GM23338 (cell line): ENCODE measurements around the gene SCAPER. TPM values are rescaled to one million over a fixed set of nuclear protein-coding genes. Genes with fewer than 3 reads are reported as not detected.

Source experiments
- ATAC-seq: fragments of 200-7000 bp; cut with Tn5 transposase; 3 replicates; pipeline ENCODE4 v1.9.1; 2020
- DNase-seq: peaks from one replicate; pipeline ENCODE4 v3.0.0-alpha.2; 2015; ENCODE audit warnings: low spot score
- H2AFZ ChIP-seq: fragments of 200-600 bp; sonication (generic); 2 replicates; pipeline ENCODE4 v1.8.0; 2016; ENCODE audit warnings: antibody characterized with exemption, mild to moderate bottlenecking, moderate library complexity
- H3F3A ChIP-seq: fragments of 200-600 bp; sonication (generic); replicated peaks from 2 replicates; pipeline ENCODE4 v1.8.0; 2017; ENCODE audit warnings: antibody characterized with exemption, mixed run types, low read depth
- H3K27ac ChIP-seq: fragments of 200-600 bp; sonication (generic); 2 replicates; pipeline ENCODE4 v1.6.1; 2016; ENCODE audit warnings: low read depth
- H3K27me3 ChIP-seq: fragments of 200-600 bp; sonication (generic); 2 replicates; pipeline ENCODE4 v1.8.0; 2016; ENCODE audit warnings: mild to moderate bottlenecking, mixed run types, moderate library complexity; ENCODE audit not compliant: insufficient read depth
- H3K36me3 ChIP-seq: fragments of 200-600 bp; sonication (generic); 2 replicates; pipeline ENCODE4 v1.8.0; 2016; ENCODE audit warnings: mild to moderate bottlenecking; ENCODE audit not compliant: insufficient read depth
- H3K4me1 ChIP-seq: fragments of 200-600 bp; sonication (generic); 2 replicates; pipeline ENCODE4 v1.8.0; 2016; ENCODE audit warnings: mild to moderate bottlenecking, moderate library complexity; ENCODE audit not compliant: insufficient read depth
- H3K4me2 ChIP-seq: fragments of 200-600 bp; sonication (generic); 2 replicates; pipeline ENCODE4 v1.7.1; 2017; ENCODE audit warnings: mixed run types
- H3K4me3 ChIP-seq: fragments of 200-600 bp; sonication (generic); 2 replicates; pipeline ENCODE4 v1.6.1; 2016; ENCODE audit warnings: mixed run types
- H3K79me2 ChIP-seq: fragments of 200-600 bp; sonication (generic); replicated peaks from 2 replicates; pipeline ENCODE4 v1.8.0; 2017; ENCODE audit warnings: mild to moderate bottlenecking; ENCODE audit not compliant: insufficient read depth
- H3K9me2 ChIP-seq: fragments of 200-600 bp; sonication (generic); 2 replicates; pipeline ENCODE4 v1.8.0; 2017; ENCODE audit not compliant: insufficient read depth
- H4K20me1 ChIP-seq: fragments of 200-600 bp; sonication (generic); replicated peaks from 2 replicates; pipeline ENCODE4 v1.8.0; 2017; ENCODE audit warnings: mild to moderate bottlenecking; ENCODE audit not compliant: insufficient read depth
- H3K27ac Mint-ChIP-seq: 2 replicates; pipeline ENCODE4 v1.8.0; 2020; ENCODE audit warnings: inconsistent platforms, mild to moderate bottlenecking, moderate library complexity, mixed read lengths
- H3K27me3 Mint-ChIP-seq: 3 replicates; pipeline ENCODE4 v1.8.0; 2022; ENCODE audit warnings: low read depth, mild to moderate bottlenecking, moderate library complexity, mixed read lengths, inconsistent platforms; ENCODE audit not compliant: insufficient read depth, poor library complexity
- H3K36me3 Mint-ChIP-seq: 3 replicates; pipeline ENCODE4 v1.8.0; 2021; ENCODE audit warnings: low read depth, mild to moderate bottlenecking, inconsistent platforms, moderate library complexity, mixed read lengths
- H3K4me1 Mint-ChIP-seq: 3 replicates; pipeline ENCODE4 v1.8.0; 2020; ENCODE audit warnings: mild to moderate bottlenecking, inconsistent platforms, mixed read lengths
- H3K4me3 Mint-ChIP-seq: 3 replicates; pipeline ENCODE4 v1.8.0; 2021; ENCODE audit warnings: moderate library complexity, mild to moderate bottlenecking, inconsistent platforms, mixed read lengths
- H3K9me3 Mint-ChIP-seq: 3 replicates; pipeline ENCODE4 v1.8.0; 2020; ENCODE audit warnings: moderate library complexity, mild to moderate bottlenecking, inconsistent platforms, mixed read lengths
- CREB1 ChIP-seq: fragments of 250-450 bp; sonication (Bioruptor Pico); IDR thresholded peaks from 2 replicates; pipeline ENCODE4 v1.5.0; 2020; ENCODE audit warnings: low read depth, mild to moderate bottlenecking, moderate library complexity
- EZH2 ChIP-seq: fragments of 200-600 bp; sonication (generic); IDR thresholded peaks from one replicate; pipeline ENCODE4 v1.8.0; 2017; ENCODE audit warnings: antibody characterized with exemption, mild to moderate bottlenecking, low read depth; ENCODE audit not compliant: unreplicated experiment
- JUNB ChIP-seq: IDR thresholded peaks from one replicate; pipeline ENCODE4 v1.6.1; 2016; ENCODE audit warnings: antibody characterized with exemption; ENCODE audit not compliant: unreplicated experiment
- NANOG ChIP-seq: IDR thresholded peaks from 2 replicates; pipeline ENCODE4 v1.6.1; 2016; ENCODE audit warnings: antibody characterized with exemption, borderline replicate concordance
- POLR2AphosphoS5 ChIP-seq: IDR thresholded peaks from 2 replicates; pipeline ENCODE4 v1.6.1; 2016; ENCODE audit warnings: antibody characterized with exemption, low read depth
- STAT1 ChIP-seq: IDR thresholded peaks from one replicate; pipeline ENCODE4 v1.6.1; 2016; ENCODE audit warnings: antibody characterized with exemption; ENCODE audit not compliant: unreplicated experiment
- ZNF114 ChIP-seq: fragments of 250-450 bp; sonication (Bioruptor Pico); IDR thresholded peaks from 2 replicates; pipeline ENCODE4 v1.5.0; 2020; ENCODE audit warnings: mild to moderate bottlenecking, moderate library complexity
- ZNF331 ChIP-seq: fragments of 250-450 bp; sonication (Bioruptor Pico); IDR thresholded peaks from 2 replicates; pipeline ENCODE4 v1.5.0; 2020; ENCODE audit warnings: low read depth, mild to moderate bottlenecking, moderate library complexity
- polyA plus RNA-seq: library from polyadenylated mRNA; unstranded; fragments of >200 nt; fragmentation: Nextera tagmentation; extraction: Ambion mirVana; gene quantifications from 2 replicates; pipeline ENCODE4 v1.2.1, GENCODE V29; 2016
- total RNA-seq: library from RNA; depleted of rRNA; stranded (reverse); fragments of >200 nt; shearing (Covaris generic); gene quantifications from 2 replicates; pipeline ENCODE4 v1.2.3, GENCODE V29; 2014
- TF ChIP-seq, protein P1 (sequence below), 2 experiments: fragments of 200-600 bp in 1 of 2; sonication (generic) in 1 of 2; conservative IDR thresholded peaks; 2 replicates each; pipeline versions ENCODE4 v1.5.1 to v1.6.1; 2016 to 2017; ENCODE audit warnings: antibody characterized with exemption in 2 of 2, low read depth in 2 of 2, mild to moderate bottlenecking in 2 of 2, moderate library complexity in 1 of 2
- TF ChIP-seq, protein P2 (sequence below): IDR thresholded peaks from one replicate; pipeline ENCODE4 v1.6.1; 2018; ENCODE audit warnings: antibody characterized with exemption; ENCODE audit not compliant: unreplicated experiment
- TF ChIP-seq, protein P3 (sequence below): IDR thresholded peaks from 2 replicates; pipeline ENCODE4 v1.6.1; 2016; ENCODE audit warnings: antibody characterized with exemption
- TF ChIP-seq, protein P4 (sequence below): fragments of 250-450 bp; sonication (Bioruptor Pico); IDR thresholded peaks from 2 replicates; pipeline ENCODE4 v1.5.0; 2020; ENCODE audit warnings: mild to moderate bottlenecking, moderate library complexity

Gene SCAPER
- total and polyA plus RNA-seq, 2 experiments from 2014 or later, result 9.1 to 17.6 TPM

DNA sequence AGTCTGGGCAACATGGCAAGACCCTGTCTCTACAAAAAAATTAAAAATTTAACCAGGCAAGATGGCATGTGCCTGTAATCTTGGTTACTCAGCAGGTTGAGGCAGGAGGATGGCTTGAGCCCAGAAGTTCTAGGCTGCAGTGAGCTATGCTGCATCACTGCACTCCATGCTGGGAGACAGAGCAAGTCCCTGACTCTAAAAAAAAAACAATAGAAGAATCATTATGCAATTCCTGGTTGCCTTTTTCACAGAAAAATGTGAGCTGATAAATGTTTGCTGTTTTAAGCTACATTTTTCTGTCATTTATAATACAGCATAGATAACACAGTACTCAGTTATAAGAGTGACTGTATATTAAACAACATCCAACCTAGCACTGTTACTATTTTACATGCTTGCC lies 148.8 kb downstream of the SCAPER start:
- Mint-ChIP-seq H3K9me3 (no peaks in the 10 kb centered on the region), H3K27ac (no peak overlapping the region), H3K36me3 (no peaks in the 10 kb centered on the region), H3K4me3 (no peak overlapping the region), H3K4me1 (no peaks in the 10 kb centered on the region), H3K27me3 (no peaks in the 10 kb centered on the region)
- Histone ChIP-seq H3K4me1 (no peaks in the 10 kb centered on the region), H3K36me3 (no peaks in the 10 kb centered on the region), H4K20me1 (no peaks in the 10 kb centered on the region), H3K4me2 (no peak overlapping the region), H3K27me3 (no peaks in the 10 kb centered on the region), H3K79me2 (no peaks in the 10 kb centered on the region), H2AFZ (no peak overlapping the region), H3K27ac (no peak overlapping the region), H3K9me2 (no peaks in the 10 kb centered on the region), H3F3A (no peaks in the 10 kb centered on the region), H3K4me3 (no peak overlapping the region)
- DNase-seq, result no peak
- TF ChIP-seq POLR2AphosphoS5 (no peak), NANOG (no peak), STAT1 (no peak), ZNF331 (no peak), EZH2 (no peak), JUNB (no peak), ZNF114 (CRISPR knock-in tag) (no peak), CREB1 (no peak)
- TF ChIP-seq, protein P1, sequence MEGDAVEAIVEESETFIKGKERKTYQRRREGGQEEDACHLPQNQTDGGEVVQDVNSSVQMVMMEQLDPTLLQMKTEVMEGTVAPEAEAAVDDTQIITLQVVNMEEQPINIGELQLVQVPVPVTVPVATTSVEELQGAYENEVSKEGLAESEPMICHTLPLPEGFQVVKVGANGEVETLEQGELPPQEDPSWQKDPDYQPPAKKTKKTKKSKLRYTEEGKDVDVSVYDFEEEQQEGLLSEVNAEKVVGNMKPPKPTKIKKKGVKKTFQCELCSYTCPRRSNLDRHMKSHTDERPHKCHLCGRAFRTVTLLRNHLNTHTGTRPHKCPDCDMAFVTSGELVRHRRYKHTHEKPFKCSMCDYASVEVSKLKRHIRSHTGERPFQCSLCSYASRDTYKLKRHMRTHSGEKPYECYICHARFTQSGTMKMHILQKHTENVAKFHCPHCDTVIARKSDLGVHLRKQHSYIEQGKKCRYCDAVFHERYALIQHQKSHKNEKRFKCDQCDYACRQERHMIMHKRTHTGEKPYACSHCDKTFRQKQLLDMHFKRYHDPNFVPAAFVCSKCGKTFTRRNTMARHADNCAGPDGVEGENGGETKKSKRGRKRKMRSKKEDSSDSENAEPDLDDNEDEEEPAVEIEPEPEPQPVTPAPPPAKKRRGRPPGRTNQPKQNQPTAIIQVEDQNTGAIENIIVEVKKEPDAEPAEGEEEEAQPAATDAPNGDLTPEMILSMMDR (conservative IDR thresholded peaks at IDR 0.05; ENCODE audit: low read depth in 2 of 2), result no peak
- TF ChIP-seq, protein P2, sequence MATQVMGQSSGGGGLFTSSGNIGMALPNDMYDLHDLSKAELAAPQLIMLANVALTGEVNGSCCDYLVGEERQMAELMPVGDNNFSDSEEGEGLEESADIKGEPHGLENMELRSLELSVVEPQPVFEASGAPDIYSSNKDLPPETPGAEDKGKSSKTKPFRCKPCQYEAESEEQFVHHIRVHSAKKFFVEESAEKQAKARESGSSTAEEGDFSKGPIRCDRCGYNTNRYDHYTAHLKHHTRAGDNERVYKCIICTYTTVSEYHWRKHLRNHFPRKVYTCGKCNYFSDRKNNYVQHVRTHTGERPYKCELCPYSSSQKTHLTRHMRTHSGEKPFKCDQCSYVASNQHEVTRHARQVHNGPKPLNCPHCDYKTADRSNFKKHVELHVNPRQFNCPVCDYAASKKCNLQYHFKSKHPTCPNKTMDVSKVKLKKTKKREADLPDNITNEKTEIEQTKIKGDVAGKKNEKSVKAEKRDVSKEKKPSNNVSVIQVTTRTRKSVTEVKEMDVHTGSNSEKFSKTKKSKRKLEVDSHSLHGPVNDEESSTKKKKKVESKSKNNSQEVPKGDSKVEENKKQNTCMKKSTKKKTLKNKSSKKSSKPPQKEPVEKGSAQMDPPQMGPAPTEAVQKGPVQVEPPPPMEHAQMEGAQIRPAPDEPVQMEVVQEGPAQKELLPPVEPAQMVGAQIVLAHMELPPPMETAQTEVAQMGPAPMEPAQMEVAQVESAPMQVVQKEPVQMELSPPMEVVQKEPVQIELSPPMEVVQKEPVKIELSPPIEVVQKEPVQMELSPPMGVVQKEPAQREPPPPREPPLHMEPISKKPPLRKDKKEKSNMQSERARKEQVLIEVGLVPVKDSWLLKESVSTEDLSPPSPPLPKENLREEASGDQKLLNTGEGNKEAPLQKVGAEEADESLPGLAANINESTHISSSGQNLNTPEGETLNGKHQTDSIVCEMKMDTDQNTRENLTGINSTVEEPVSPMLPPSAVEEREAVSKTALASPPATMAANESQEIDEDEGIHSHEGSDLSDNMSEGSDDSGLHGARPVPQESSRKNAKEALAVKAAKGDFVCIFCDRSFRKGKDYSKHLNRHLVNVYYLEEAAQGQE, result no peak
- TF ChIP-seq, protein P3, sequence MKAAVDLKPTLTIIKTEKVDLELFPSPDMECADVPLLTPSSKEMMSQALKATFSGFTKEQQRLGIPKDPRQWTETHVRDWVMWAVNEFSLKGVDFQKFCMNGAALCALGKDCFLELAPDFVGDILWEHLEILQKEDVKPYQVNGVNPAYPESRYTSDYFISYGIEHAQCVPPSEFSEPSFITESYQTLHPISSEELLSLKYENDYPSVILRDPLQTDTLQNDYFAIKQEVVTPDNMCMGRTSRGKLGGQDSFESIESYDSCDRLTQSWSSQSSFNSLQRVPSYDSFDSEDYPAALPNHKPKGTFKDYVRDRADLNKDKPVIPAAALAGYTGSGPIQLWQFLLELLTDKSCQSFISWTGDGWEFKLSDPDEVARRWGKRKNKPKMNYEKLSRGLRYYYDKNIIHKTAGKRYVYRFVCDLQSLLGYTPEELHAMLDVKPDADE, result no peak
- TF ChIP-seq, protein P4, sequence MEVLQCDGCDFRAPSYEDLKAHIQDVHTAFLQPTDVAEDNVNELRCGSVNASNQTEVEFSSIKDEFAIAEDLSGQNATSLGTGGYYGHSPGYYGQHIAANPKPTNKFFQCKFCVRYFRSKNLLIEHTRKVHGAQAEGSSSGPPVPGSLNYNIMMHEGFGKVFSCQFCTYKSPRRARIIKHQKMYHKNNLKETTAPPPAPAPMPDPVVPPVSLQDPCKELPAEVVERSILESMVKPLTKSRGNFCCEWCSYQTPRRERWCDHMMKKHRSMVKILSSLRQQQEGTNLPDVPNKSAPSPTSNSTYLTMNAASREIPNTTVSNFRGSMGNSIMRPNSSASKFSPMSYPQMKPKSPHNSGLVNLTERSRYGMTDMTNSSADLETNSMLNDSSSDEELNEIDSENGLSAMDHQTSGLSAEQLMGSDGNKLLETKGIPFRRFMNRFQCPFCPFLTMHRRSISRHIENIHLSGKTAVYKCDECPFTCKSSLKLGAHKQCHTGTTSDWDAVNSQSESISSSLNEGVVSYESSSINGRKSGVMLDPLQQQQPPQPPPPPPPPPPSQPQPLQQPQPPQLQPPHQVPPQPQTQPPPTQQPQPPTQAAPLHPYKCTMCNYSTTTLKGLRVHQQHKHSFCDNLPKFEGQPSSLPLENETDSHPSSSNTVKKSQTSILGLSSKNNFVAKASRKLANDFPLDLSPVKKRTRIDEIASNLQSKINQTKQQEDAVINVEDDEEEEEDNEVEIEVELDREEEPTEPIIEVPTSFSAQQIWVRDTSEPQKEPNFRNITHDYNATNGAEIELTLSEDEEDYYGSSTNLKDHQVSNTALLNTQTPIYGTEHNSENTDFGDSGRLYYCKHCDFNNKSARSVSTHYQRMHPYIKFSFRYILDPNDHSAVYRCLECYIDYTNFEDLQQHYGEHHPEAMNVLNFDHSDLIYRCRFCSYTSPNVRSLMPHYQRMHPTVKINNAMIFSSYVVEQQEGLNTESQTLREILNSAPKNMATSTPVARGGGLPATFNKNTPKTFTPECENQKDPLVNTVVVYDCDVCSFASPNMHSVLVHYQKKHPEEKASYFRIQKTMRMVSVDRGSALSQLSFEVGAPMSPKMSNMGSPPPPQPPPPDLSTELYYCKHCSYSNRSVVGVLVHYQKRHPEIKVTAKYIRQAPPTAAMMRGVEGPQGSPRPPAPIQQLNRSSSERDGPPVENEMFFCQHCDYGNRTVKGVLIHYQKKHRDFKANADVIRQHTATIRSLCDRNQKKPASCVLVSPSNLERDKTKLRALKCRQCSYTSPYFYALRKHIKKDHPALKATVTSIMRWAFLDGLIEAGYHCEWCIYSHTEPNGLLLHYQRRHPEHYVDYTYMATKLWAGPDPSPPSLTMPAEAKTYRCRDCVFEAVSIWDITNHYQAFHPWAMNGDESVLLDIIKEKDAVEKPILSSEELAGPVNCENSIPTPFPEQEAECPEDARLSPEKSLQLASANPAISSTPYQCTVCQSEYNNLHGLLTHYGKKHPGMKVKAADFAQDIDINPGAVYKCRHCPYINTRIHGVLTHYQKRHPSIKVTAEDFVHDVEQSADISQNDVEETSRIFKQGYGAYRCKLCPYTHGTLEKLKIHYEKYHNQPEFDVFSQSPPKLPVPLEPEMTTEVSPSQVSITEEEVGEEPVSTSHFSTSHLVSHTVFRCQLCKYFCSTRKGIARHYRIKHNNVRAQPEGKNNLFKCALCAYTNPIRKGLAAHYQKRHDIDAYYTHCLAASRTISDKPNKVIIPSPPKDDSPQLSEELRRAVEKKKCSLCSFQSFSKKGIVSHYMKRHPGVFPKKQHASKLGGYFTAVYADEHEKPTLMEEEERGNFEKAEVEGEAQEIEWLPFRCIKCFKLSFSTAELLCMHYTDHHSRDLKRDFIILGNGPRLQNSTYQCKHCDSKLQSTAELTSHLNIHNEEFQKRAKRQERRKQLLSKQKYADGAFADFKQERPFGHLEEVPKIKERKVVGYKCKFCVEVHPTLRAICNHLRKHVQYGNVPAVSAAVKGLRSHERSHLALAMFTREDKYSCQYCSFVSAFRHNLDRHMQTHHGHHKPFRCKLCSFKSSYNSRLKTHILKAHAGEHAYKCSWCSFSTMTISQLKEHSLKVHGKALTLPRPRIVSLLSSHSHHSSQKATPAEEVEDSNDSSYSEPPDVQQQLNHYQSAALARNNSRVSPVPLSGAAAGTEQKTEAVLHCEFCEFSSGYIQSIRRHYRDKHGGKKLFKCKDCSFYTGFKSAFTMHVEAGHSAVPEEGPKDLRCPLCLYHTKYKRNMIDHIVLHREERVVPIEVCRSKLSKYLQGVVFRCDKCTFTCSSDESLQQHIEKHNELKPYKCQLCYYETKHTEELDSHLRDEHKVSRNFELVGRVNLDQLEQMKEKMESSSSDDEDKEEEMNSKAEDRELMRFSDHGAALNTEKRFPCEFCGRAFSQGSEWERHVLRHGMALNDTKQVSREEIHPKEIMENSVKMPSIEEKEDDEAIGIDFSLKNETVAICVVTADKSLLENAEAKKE (CRISPR knock-in tag), result no peak
- no peak for ATAC-seq
